Right lobe of liver (tissue), 4 donors: ENCODE data around the gene CUBN.

Experiments
- CTCF ChIP-seq, 4 donors: fragments of 200-600 bp in 3 of 4; fragments of 450-650 bp in 1 of 4; IDR thresholded peaks; one replicate each; pipeline versions ENCODE4 v1.5.1 to v1.8.0; 2016 to 2022; ENCODE audit warnings: antibody characterized with exemption in 4 of 4, mild to moderate bottlenecking in 2 of 4
- POLR2A ChIP-seq: fragments of 450-650 bp; IDR thresholded peaks from one replicate; pipeline ENCODE4 v1.6.1; 2017; ENCODE audit warnings: antibody characterized with exemption, mild to moderate bottlenecking
- donor health status: DM: no; HTN: no; CAD: no.
- donor health status: DM: no; HTN: no; CAD: no.
- donor health status: DM: no; HTN: yes; CAD: no.

- TF ChIP-seq POLR2A (no peak), CTCF (IDR thresholded peaks at IDR 0.05) (no peak)
Measured at GRCh38 chr10:17037910-17038309, 91.7 kb downstream of the CUBN start.
